Right lobe of liver (tissue), 4 donors: Measurements from ENCODE around the gene ABCC1.

Source experiments
- CTCF ChIP-seq, 4 donors: fragments of 200-600 bp in 3 of 4; fragments of 450-650 bp in 1 of 4; IDR thresholded peaks; one replicate each; pipeline versions ENCODE4 v1.5.1 to v1.8.0; 2016 to 2022; ENCODE audit warnings: antibody characterized with exemption in 4 of 4, mild to moderate bottlenecking in 2 of 4
- POLR2A ChIP-seq: fragments of 450-650 bp; IDR thresholded peaks from one replicate; pipeline ENCODE4 v1.6.1; 2017; ENCODE audit warnings: antibody characterized with exemption, mild to moderate bottlenecking
- donor health status: DM: no; HTN: no; CAD: no.
- donor health status: DM: no; HTN: no; CAD: no.
- donor health status: DM: no; HTN: yes; CAD: no.

DNA sequence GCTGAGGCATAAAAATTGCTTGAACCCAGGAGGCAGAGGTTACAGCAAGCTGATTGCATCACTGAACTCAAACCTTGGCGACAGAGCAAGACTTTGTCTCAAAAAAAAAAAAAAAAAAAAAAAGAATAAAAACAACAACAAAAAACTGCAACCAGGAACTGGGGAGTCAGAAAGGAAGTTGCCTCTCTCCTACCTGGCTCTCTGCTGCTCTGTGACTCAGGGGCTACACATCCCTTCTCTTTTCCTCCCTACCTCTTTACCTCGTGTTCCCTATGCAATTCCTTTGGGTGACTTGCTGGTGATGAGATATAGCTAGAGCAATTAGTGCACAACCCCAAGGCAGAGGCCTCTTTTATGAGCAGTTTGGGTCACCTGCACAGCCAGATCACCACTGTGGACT, 95.9 kb downstream of the ABCC1 start:
- TF ChIP-seq CTCF (IDR thresholded peaks at IDR 0.05) (no peak), POLR2A (no peak)
